K562 (cell line): ENCODE measurements around the gene SCUBE1. TPM values are rescaled to one million over a fixed set of nuclear protein-coding genes. Genes with fewer than 3 reads are reported as not detected.

ENCODE experiments used
- ATF4 ChIP-seq: fragments of 450-650 bp; formaldehyde crosslinking; IDR thresholded peaks from 2 replicates; pipeline ENCODE4 v1.4.0; 2022; ENCODE audit warnings: mild to moderate bottlenecking, moderate library complexity
- BACH1 ChIP-seq: fragments of 200-800 bp; sonication (Bioruptor generic); IDR thresholded peaks from 2 replicates; pipeline ENCODE4 v1.6.1; 2016; ENCODE audit warnings: missing genetic modification characterization, missing compliant biosample characterization
- CEBPG ChIP-seq, 3 experiments: fragments of 200-800 bp in 1 of 3; sonication (Bioruptor generic) in 1 of 3; sonication (generic) in 1 of 3; formaldehyde crosslinking in 1 of 3; IDR thresholded peaks in 2 of 3; conservative IDR thresholded peaks in 1 of 3; 2 replicates each; pipeline versions ENCODE4 v1.6.1 to v1.8.0; 2016 to 2022; ENCODE audit warnings: missing compliant biosample characterization in 2 of 3, missing genetic modification characterization in 2 of 3, mild to moderate bottlenecking in 1 of 3, missing genetic modification reagents in 1 of 3
- EP400 ChIP-seq: fragments of 450-650 bp; IDR thresholded peaks from 2 replicates; pipeline ENCODE4 v1.6.1; 2017; ENCODE audit warnings: antibody characterized with exemption, mild to moderate bottlenecking, moderate library complexity
- GTF2A2 ChIP-seq: IDR thresholded peaks from 2 replicates; pipeline ENCODE4 v1.6.1; 2016; ENCODE audit warnings: mild to moderate bottlenecking, missing genetic modification characterization, missing compliant biosample characterization
- HIVEP1 ChIP-seq: fragments of 250-450 bp; sonication (Bioruptor Pico); IDR thresholded peaks from 2 replicates; pipeline ENCODE4 v1.4.0; 2020; ENCODE audit warnings: mild to moderate bottlenecking
- HNRNPUL1 ChIP-seq: fragments of 200-400 bp; formaldehyde crosslinking; IDR thresholded peaks from 2 replicates; pipeline ENCODE4 v1.6.1; 2017; ENCODE audit warnings: low read length
- KDM5B ChIP-seq: fragments of 200-600 bp; sonication (generic); IDR thresholded peaks from 2 replicates; pipeline ENCODE4 v1.6.1; 2012; ENCODE audit warnings: low read depth, mild to moderate bottlenecking, moderate library complexity, low read length, control low read depth, inconsistent platforms; ENCODE audit not compliant: insufficient replicate concordance
- MCM5 ChIP-seq: fragments of 450-650 bp; IDR thresholded peaks from 2 replicates; pipeline ENCODE4 v1.6.1; 2016; ENCODE audit warnings: low read depth
- MITF ChIP-seq: IDR thresholded peaks from 2 replicates; pipeline ENCODE4 v1.6.1; 2014; ENCODE audit warnings: antibody characterized with exemption
- MTA2 ChIP-seq: fragments of 450-650 bp; IDR thresholded peaks from 2 replicates; pipeline ENCODE4 v1.6.1; 2016; ENCODE audit warnings: low read depth
- RBBP5 ChIP-seq: fragments of 200-600 bp; sonication (generic); IDR thresholded peaks from 2 replicates; pipeline ENCODE4 v1.6.1; 2012; ENCODE audit warnings: borderline replicate concordance, mild to moderate bottlenecking, low read length, control low read depth, inconsistent platforms; ENCODE audit not compliant: insufficient read depth, poor library complexity, severe bottlenecking
- RBM39 ChIP-seq: fragments of 200-400 bp; formaldehyde crosslinking; optimal IDR thresholded peaks from 2 replicates; pipeline ENCODE3; 2018; ENCODE audit warnings: low read depth, low read length
- TAF7 ChIP-seq: fragments of 450-650 bp; IDR thresholded peaks from 2 replicates; pipeline ENCODE4 v1.6.1; 2016; ENCODE audit warnings: missing genetic modification characterization, missing compliant biosample characterization
- TAF9B ChIP-seq: fragments of 450-650 bp; IDR thresholded peaks from 2 replicates; pipeline ENCODE4 v1.6.1; 2018; ENCODE audit warnings: mild to moderate bottlenecking; ENCODE audit not compliant: partially characterized antibody
- TOE1 ChIP-seq, 2 experiments: fragments of 450-650 bp in 1 of 2; sonication (generic) in 1 of 2; formaldehyde crosslinking in 1 of 2; IDR thresholded peaks; 2 replicates each; pipeline versions ENCODE4 v1.7.1 to v1.8.0; 2016 to 2022; ENCODE audit warnings: borderline replicate concordance in 2 of 2, mild to moderate bottlenecking in 2 of 2, antibody characterized with exemption in 1 of 2, inconsistent platforms in 1 of 2, low read depth in 1 of 2, missing genetic modification reagents in 1 of 2, moderate library complexity in 1 of 2
- ZNF224 ChIP-seq: sonication (generic); formaldehyde crosslinking; IDR thresholded peaks from 2 replicates; pipeline ENCODE4 v1.8.0; 2022; ENCODE audit warnings: mild to moderate bottlenecking, missing genetic modification reagents
- ZNF311 ChIP-seq: fragments of 250-450 bp; sonication (Bioruptor Pico); IDR thresholded peaks from 2 replicates; pipeline ENCODE4 v1.4.0; 2020; ENCODE audit warnings: mild to moderate bottlenecking, moderate library complexity
- ZNF395 ChIP-seq: fragments of 200-800 bp; sonication (Bioruptor generic); IDR thresholded peaks from 2 replicates; pipeline ENCODE4 v1.6.1; 2017; ENCODE audit warnings: missing genetic modification characterization, missing compliant biosample characterization
- ZNF511 ChIP-seq: sonication (generic); formaldehyde crosslinking; IDR thresholded peaks from 2 replicates; pipeline ENCODE4 v1.8.0; 2022; ENCODE audit warnings: mild to moderate bottlenecking, missing genetic modification reagents
- ZNF696 ChIP-seq: fragments of 250-450 bp; sonication (Bioruptor Pico); conservative IDR thresholded peaks from 2 replicates; pipeline ENCODE4 v1.4.0; 2020; ENCODE audit warnings: mild to moderate bottlenecking, moderate library complexity
- ZNF717 ChIP-seq: fragments of 250-450 bp; sonication (Bioruptor Pico); IDR thresholded peaks from 2 replicates; pipeline ENCODE4 v1.5.0; 2021
- polyA plus RNA-seq, 8 experiments: library from polyadenylated mRNA; depleted of rRNA in 4 of 8; stranded (reverse) in 5 of 8; unstranded in 3 of 8; fragments of >200 nt; fragmentation: Nextera tagmentation in 2 of 8; fragmentation: Illumina TruSeq in 1 of 8; extraction: Ambion mirVana in 2 of 8; extraction: Trizol in 1 of 8; gene quantifications; 2 replicates each; pipeline versions ENCODE4 v1.2.1 to v1.2.3, GENCODE V29; 2011 to 2014; ENCODE audit warnings: inconsistent platforms in 1 of 8, missing spikeins in 1 of 8
- total RNA-seq, 7 experiments: library from RNA; depleted of rRNA in 6 of 7; stranded (reverse); fragments of >200 nt in 6 of 7; fragmentation: Illumina TruSeq in 2 of 7; extraction: Trizol in 2 of 7; gene quantifications; 2 replicates each; pipeline versions ENCODE4 v1.2.1 to v1.2.3, GENCODE V29; 2011 to 2021; ENCODE audit warnings: low replicate concordance in 1 of 7
- TF ChIP-seq, protein P1 (sequence below): sonication (generic); formaldehyde crosslinking; IDR thresholded peaks from 2 replicates; pipeline ENCODE4 v1.9.0; 2022; ENCODE audit warnings: mild to moderate bottlenecking, missing genetic modification reagents

SCUBE1 gene
- total and polyA plus RNA-seq, 9 of the 15 experiments (the other 6 are each of a cell fraction or from before 2014, with no cell fraction given), result 0.03 to 0.47 (median 0.29) TPM; not detected in 6

- TF ChIP-seq BACH1 (no peak), ZNF224 (CRISPR knock-in tag) (no peak), HNRNPUL1 (no peak), MCM5 (no peak), TOE1 (IDR thresholded peaks at IDR 0.05; ENCODE audit: borderline replicate concordance) (no peak), TOE1 (CRISPR knock-in tag; IDR thresholded peaks at IDR 0.05; ENCODE audit: borderline replicate concordance, low read depth) (no peak), ZNF511 (CRISPR knock-in tag) (no peak), TAF7 (no peak), ZNF696 (CRISPR knock-in tag) (no peak), CEBPG (CRISPR knock-in tag; IDR thresholded peaks at IDR 0.05) (no peak), CEBPG (tag; conservative IDR thresholded peaks at IDR 0.05 in 1 of 2, IDR thresholded peaks at IDR 0.05 in 1 of 2) (no peak), ZNF717 (CRISPR knock-in tag) (no peak), RBM39 (no peak), TAF9B (no peak), ZNF395 (CRISPR knock-in tag) (no peak), MTA2 (no peak), MITF (no peak), EP400 (no peak), ATF4 (no peak), KDM5B (no peak), GTF2A2 (tag) (no peak), ZNF311 (CRISPR knock-in tag) (no peak), HIVEP1 (no peak), RBBP5 (no peak)
- TF ChIP-seq, protein P1, sequence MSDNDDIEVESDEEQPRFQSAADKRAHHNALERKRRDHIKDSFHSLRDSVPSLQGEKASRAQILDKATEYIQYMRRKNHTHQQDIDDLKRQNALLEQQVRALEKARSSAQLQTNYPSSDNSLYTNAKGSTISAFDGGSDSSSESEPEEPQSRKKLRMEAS (CRISPR knock-in tag), result peak; percentile 76
Observed at GRCh38 chr22:43275545-43276317, 67.4 kb downstream of the SCUBE1 start (continued).
